ENCODE measurements around the gene NECAB3. TPM values are rescaled to one million over a fixed set of nuclear protein-coding genes. Genes with fewer than 3 reads are reported as not detected.

The NECAB3 gene
- total and polyA plus RNA-seq, 2 of the 4 experiments (the other 2 are of a cell fraction), result 8.6 to 28.4 TPM

DNA sequence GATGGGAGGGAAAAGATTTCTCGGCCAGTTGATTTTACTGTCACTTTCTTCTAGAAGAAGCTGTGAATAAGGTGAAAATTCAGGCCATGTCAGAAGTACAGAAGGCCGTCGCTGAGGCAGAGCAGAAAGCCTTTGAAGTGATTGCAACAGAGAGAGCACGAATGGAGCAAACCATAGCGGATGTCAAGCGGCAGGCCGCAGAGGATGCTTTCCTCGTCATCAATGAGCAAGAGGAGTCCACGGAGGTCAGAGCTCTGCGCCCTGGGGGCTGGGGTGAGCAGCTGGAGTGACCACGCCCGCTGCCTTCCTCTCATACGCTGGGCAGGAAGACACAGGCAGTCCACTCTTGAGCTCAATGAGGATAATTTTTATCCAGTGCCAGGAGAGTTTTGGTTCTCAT, 33.9 kb downstream of the NECAB3 start:
- Histone ChIP-seq H3K9me3 (ENCODE audit: control insufficient read depth, insufficient read depth, low read length) (no peaks in the 10 kb centered on the region), H2BK20ac (ENCODE audit: low read depth, low read length) (no peak overlapping the region), H4K5ac (ENCODE audit: low read depth, low read length) (no peak overlapping the region), H2BK120ac (ENCODE audit: low read depth, low read length) (no peak overlapping the region), H2AK9ac (replicated peaks; ENCODE audit: low read depth, low read length, poor library complexity) (no peak overlapping the region), H3K56ac (ENCODE audit: extremely low read depth, insufficient read depth, low read length) (no peak overlapping the region), H3K27me3 (ENCODE audit: control insufficient read depth, insufficient read depth, low read length) (no peaks in the 10 kb centered on the region), H2BK15ac (ENCODE audit: low read depth, low read length) (no peak overlapping the region), H3K9ac (ENCODE audit: low read depth, low read length) (no peak overlapping the region), H3K4me2 (ENCODE audit: low read depth, low read length) (no peak overlapping the region), H4K20me1 (ENCODE audit: insufficient read depth, low read length) (no peaks in the 10 kb centered on the region; the same call in 1 of the 2 replicates), H3K18ac (ENCODE audit: low read depth, low read length) (no peak overlapping the region), H3K4ac (ENCODE audit: low read depth, low read length) (no peak overlapping the region), H3K79me1 (ENCODE audit: low read depth in 1 of 2, low read length in 2 of 2) (no peaks in the 10 kb centered on the region; a peak in 1 of 4 replicates), H3K27ac (ENCODE audit: insufficient read depth, low read length) (no peak overlapping the region), H2AK5ac (ENCODE audit: low read depth, low read length) (no peak overlapping the region), H3K4me1 (ENCODE audit: control insufficient read depth, insufficient read depth, low read length) (no peaks in the 10 kb centered on the region; the same call in 1 of the 2 replicates), H3K14ac (replicated peaks; ENCODE audit: low read depth, low read length) (no peak overlapping the region), H3K4me3 (ENCODE audit: insufficient read depth, low read depth, low read length) (no peak overlapping the region), H3K9me1 (ENCODE audit: insufficient read depth, low read length) (peaks cover 5% of the 10 kb centered on the region; the same call in 1 of the 2 replicates), H3K36me3 (ENCODE audit: control insufficient read depth, insufficient read depth, low read length) (peaks cover 41% of the 10 kb centered on the region), H2BK5ac (ENCODE audit: low read depth, low read length, poor library complexity, severe bottlenecking) (no peak overlapping the region), H3K23ac (ENCODE audit: low read depth, low read length) (no peak overlapping the region), H4K91ac (ENCODE audit: insufficient read depth, low read depth, low read length) (no peak overlapping the region), H2AFZ (replicated peaks; ENCODE audit: low read length, poor library complexity) (no peak overlapping the region), H4K8ac (ENCODE audit: low read depth in 2 of 2, low read length in 2 of 2) (no peak overlapping the region)
- in situ Hi-C loops (cut with MboI; ENCODE audit: low sequenced_read_pairs) (no loop called here), dilution Hi-C loops (cut with HindIII; ENCODE audit: low sequenced_read_pairs, unreplicated experiment) (no loop called here), intact Hi-C loops (cut with micrococcal nuclease) (no loop called here)
- CTCF ChIA-PET, result no interaction called here
- DNase-seq (no peak), ATAC-seq (ENCODE audit: low read depth) (no peak)
- no CpG with 5 or more reads among the region's 13 CpGs for WGBS, 2 experiments (ENCODE audit: extremely low coverage in 2 of 2, insufficient read length in 1 of 2)
- POLR2A ChIA-PET (ENCODE audit: unreplicated experiment), result no interaction called here
- BruUV-seq (replicated peaks), result no TSS peak
- TF ChIP-seq FOS (IDR thresholded peaks at IDR 0.05; ENCODE audit: low read depth, low read length) (no peak), MAFK (IDR thresholded peaks at IDR 0.05; ENCODE audit: low read depth, low read length) (no peak), MAZ (IDR thresholded peaks at IDR 0.05; ENCODE audit: borderline replicate concordance, low read depth, low read length) (no peak), POLR2A (IDR thresholded peaks at IDR 0.05; ENCODE audit: low read depth, low read length) (no peak), BHLHE40 (IDR thresholded peaks at IDR 0.05; ENCODE audit: low read depth, low read length) (no peak), CEBPB (IDR thresholded peaks at IDR 0.05; ENCODE audit: low read depth, low read length) (no peak), NFE2L2 (IDR thresholded peaks at IDR 0.05; ENCODE audit: low read depth, low read length) (no peak), RCOR1 (IDR thresholded peaks at IDR 0.05; ENCODE audit: insufficient replicate concordance, low read length) (no peak), RFX5 (IDR thresholded peaks at IDR 0.05; ENCODE audit: low read depth, low read length) (no peak), CHD1 (IDR thresholded peaks at IDR 0.05; ENCODE audit: low read depth, low read length) (no peak), MXI1 (IDR thresholded peaks at IDR 0.05; ENCODE audit: borderline replicate concordance, low read depth, low read length) (no peak), SMC3 (IDR thresholded peaks at IDR 0.05; ENCODE audit: low read depth, low read length) (no peak), RAD21 (IDR thresholded peaks at IDR 0.05; ENCODE audit: low read length) (no peak)
- TF ChIP-seq, protein P1, sequence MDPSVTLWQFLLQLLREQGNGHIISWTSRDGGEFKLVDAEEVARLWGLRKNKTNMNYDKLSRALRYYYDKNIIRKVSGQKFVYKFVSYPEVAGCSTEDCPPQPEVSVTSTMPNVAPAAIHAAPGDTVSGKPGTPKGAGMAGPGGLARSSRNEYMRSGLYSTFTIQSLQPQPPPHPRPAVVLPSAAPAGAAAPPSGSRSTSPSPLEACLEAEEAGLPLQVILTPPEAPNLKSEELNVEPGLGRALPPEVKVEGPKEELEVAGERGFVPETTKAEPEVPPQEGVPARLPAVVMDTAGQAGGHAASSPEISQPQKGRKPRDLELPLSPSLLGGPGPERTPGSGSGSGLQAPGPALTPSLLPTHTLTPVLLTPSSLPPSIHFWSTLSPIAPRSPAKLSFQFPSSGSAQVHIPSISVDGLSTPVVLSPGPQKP (IDR thresholded peaks at IDR 0.05; ENCODE audit: borderline replicate concordance, low read depth, low read length), result no peak
- TF ChIP-seq, protein P2, sequence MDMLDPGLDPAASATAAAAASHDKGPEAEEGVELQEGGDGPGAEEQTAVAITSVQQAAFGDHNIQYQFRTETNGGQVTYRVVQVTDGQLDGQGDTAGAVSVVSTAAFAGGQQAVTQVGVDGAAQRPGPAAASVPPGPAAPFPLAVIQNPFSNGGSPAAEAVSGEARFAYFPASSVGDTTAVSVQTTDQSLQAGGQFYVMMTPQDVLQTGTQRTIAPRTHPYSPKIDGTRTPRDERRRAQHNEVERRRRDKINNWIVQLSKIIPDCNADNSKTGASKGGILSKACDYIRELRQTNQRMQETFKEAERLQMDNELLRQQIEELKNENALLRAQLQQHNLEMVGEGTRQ (IDR thresholded peaks at IDR 0.05; ENCODE audit: low read depth, low read length), result no peak
- TF ChIP-seq, protein P3, sequence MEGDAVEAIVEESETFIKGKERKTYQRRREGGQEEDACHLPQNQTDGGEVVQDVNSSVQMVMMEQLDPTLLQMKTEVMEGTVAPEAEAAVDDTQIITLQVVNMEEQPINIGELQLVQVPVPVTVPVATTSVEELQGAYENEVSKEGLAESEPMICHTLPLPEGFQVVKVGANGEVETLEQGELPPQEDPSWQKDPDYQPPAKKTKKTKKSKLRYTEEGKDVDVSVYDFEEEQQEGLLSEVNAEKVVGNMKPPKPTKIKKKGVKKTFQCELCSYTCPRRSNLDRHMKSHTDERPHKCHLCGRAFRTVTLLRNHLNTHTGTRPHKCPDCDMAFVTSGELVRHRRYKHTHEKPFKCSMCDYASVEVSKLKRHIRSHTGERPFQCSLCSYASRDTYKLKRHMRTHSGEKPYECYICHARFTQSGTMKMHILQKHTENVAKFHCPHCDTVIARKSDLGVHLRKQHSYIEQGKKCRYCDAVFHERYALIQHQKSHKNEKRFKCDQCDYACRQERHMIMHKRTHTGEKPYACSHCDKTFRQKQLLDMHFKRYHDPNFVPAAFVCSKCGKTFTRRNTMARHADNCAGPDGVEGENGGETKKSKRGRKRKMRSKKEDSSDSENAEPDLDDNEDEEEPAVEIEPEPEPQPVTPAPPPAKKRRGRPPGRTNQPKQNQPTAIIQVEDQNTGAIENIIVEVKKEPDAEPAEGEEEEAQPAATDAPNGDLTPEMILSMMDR (conservative IDR thresholded peaks at IDR 0.05; ENCODE audit: low read depth, low read length), result no peak

All from IMR-90 (cell line).